ENCODE results near the gene CHDH. TPM values are rescaled to one million over a fixed set of nuclear protein-coding genes. Genes with fewer than 3 reads are reported as not detected.

Gene CHDH
- total RNA-seq, 1 donor from 2014 or later = 12.7 TPM

GRCh38 chr3:53830944-53831343, 15.3 kb downstream of the CHDH start:
- no peak for DNase-seq
- no peak for ATAC-seq
- intact Hi-C loops (cut with micrococcal nuclease) = no loop called here

- DNase-seq = no peak
These were observed 16.6 kb downstream of the CHDH start for GRCh38 chr3:53829605-53830004.

GRCh38 chr3:53828581-53828980, 17.6 kb downstream of the CHDH start:
- DNase-seq (no peak), ATAC-seq (no peak)
- intact Hi-C loops (cut with micrococcal nuclease) = no loop called here

More at GRCh38 chr3:53829605-53830004, 16.6 kb downstream of the CHDH start:
- intact Hi-C loops (cut with micrococcal nuclease) = no loop called here
- no peak for ATAC-seq

- intact Hi-C loops (cut with micrococcal nuclease) = no loop called here
- ATAC-seq (no peak), DNase-seq (no peak)
These were observed 20.2 kb downstream of the CHDH start for GRCh38 chr3:53826048-53826447.

GRCh38 chr3:53824795-53825194, 21.4 kb downstream of the CHDH start:
- DNase-seq = no peak
- ATAC-seq = no peak
- intact Hi-C loops (cut with micrococcal nuclease) = no loop called here

GRCh38 chr3:53823956-53824657, 22.1 kb downstream of the CHDH start:
- ATAC-seq (no peak), DNase-seq (no peak)
- intact Hi-C loops (cut with micrococcal nuclease) = no loop called here

GRCh38 chr3:53823026-53823955, 22.9 kb downstream of the CHDH start:
- DNase-seq = no peak
- intact Hi-C loops (cut with micrococcal nuclease) = no loop called here
- no peak for ATAC-seq

- ATAC-seq (no peak), DNase-seq (no peak)
These were observed 23.9 kb downstream of the CHDH start for GRCh38 chr3:53822331-53822741.

GRCh38 chr3:53821631-53822121, 24.5 kb downstream of the CHDH start:
- intact Hi-C loops (cut with micrococcal nuclease) = no loop called here
- DNase-seq = no peak
- ATAC-seq = peak; percentile 76

More at GRCh38 chr3:53822331-53822741, 23.9 kb downstream of the CHDH start:
- intact Hi-C loops (cut with micrococcal nuclease) = no loop called here

GRCh38 chr3:53820756-53821580, 25.3 kb downstream of the CHDH start:
- ATAC-seq = no peak
- no peak for DNase-seq
- intact Hi-C loops (cut with micrococcal nuclease) = no loop called here

- intact Hi-C loops (cut with micrococcal nuclease) = no loop called here
- ATAC-seq = no peak
- no peak for DNase-seq
These were observed 26.1 kb downstream of the CHDH start for GRCh38 chr3:53820084-53820483.

GRCh38 chr3:53819163-53819868, 26.9 kb downstream of the CHDH start:
- ATAC-seq (no peak), DNase-seq (no peak)
- intact Hi-C loops (cut with micrococcal nuclease) = no loop called here

GRCh38 chr3:53818221-53819162, 27.7 kb downstream of the CHDH start:
- DNase-seq (no peak), ATAC-seq (no peak)
- intact Hi-C loops (cut with micrococcal nuclease) = no loop called here

- DNase-seq (no peak), ATAC-seq (no peak)
- intact Hi-C loops (cut with micrococcal nuclease) = no loop called here
These were observed 28.4 kb downstream of the CHDH start for GRCh38 chr3:53817809-53818208.

- DNase-seq = no peak
- intact Hi-C loops (cut with micrococcal nuclease) = no loop called here
- ATAC-seq = no peak
These were observed 29.0 kb downstream of the CHDH start for GRCh38 chr3:53817211-53817610.

GRCh38 chr3:53816425-53816824, 29.8 kb downstream of the CHDH start:
- intact Hi-C loops (cut with micrococcal nuclease) = no loop called here
- DNase-seq (no peak), ATAC-seq (no peak)

GRCh38 chr3:53815651-53816050, 30.6 kb downstream of the CHDH start:
- DNase-seq (no peak), ATAC-seq (no peak)
- intact Hi-C loops (cut with micrococcal nuclease) = no loop called here

- ATAC-seq = no peak
These were observed 31.2 kb downstream of the CHDH start for GRCh38 chr3:53815067-53815466.

More at GRCh38 chr3:53815067-53815466, 31.2 kb downstream of the CHDH start:
- intact Hi-C loops (cut with micrococcal nuclease) = no loop called here
- no peak for DNase-seq
